ENCODE results near the gene LRSAM1.
A peak's percentile ranks its signal among the peaks of the same experiment; 100 is the strongest.

LRSAM1 gene

GRCh38 chr9:127406799-127407491 is 44.4 kb upstream of the LRSAM1 start:
- no peak for DNase-seq (ENCODE audit: low read depth)
- H3K4me3 ChIP-seq (ENCODE audit: control insufficient read depth, low read depth, low read length), result no peak overlapping the region
- no peak for TF ChIP-seq CTCF (conservative IDR thresholded peaks at IDR 0.05; ENCODE audit: control insufficient read depth, insufficient read depth, low read depth, low read length)

- H3K4me3 ChIP-seq (ENCODE audit: control insufficient read depth, low read depth, low read length), result no peak overlapping the region
- no peak for TF ChIP-seq CTCF (conservative IDR thresholded peaks at IDR 0.05; ENCODE audit: control insufficient read depth, insufficient read depth, low read depth, low read length)
- no peak for DNase-seq (ENCODE audit: low read depth)
These were observed 43.8 kb upstream of the LRSAM1 start for GRCh38 chr9:127407492-127407843.

GRCh38 chr9:127411122-127411521 is 40.2 kb upstream of the LRSAM1 start:
- TF ChIP-seq CTCF (conservative IDR thresholded peaks at IDR 0.05; ENCODE audit: control insufficient read depth, insufficient read depth, low read depth, low read length), result no peak
- no peak for DNase-seq (ENCODE audit: low read depth)
- no peak overlapping the region for H3K4me3 ChIP-seq (ENCODE audit: control insufficient read depth, low read depth, low read length)

- TF ChIP-seq CTCF (conservative IDR thresholded peaks at IDR 0.05; ENCODE audit: control insufficient read depth, insufficient read depth, low read depth, low read length), result no peak
- H3K4me3 ChIP-seq (ENCODE audit: control insufficient read depth, low read depth, low read length), result no peak overlapping the region
- DNase-seq (ENCODE audit: low read depth), result no peak
These were observed 36.2 kb upstream of the LRSAM1 start for GRCh38 chr9:127415141-127415540.

- no peak overlapping the region for H3K4me3 ChIP-seq (ENCODE audit: control insufficient read depth, low read depth, low read length)
- no peak for DNase-seq (ENCODE audit: low read depth)
- no peak for TF ChIP-seq CTCF (conservative IDR thresholded peaks at IDR 0.05; ENCODE audit: control insufficient read depth, insufficient read depth, low read depth, low read length)
These were observed 35.7 kb upstream of the LRSAM1 start for GRCh38 chr9:127415657-127416056.

- no peak overlapping the region for H3K4me3 ChIP-seq (ENCODE audit: control insufficient read depth, low read depth, low read length)
- peak; percentile 74 for DNase-seq (ENCODE audit: low read depth)
- no peak for TF ChIP-seq CTCF (conservative IDR thresholded peaks at IDR 0.05; ENCODE audit: control insufficient read depth, insufficient read depth, low read depth, low read length)
These were observed 33.9 kb upstream of the LRSAM1 start for GRCh38 chr9:127417131-127418036.
